ENCODE measurements around the gene MUC20.

- TF ChIP-seq CTCF (conservative IDR thresholded peaks at IDR 0.05), result no peak
- no peak for TF ChIP-seq ZFX (IDR thresholded peaks at IDR 0.05)
These were observed 43.4 kb downstream of the MUC20 start for GRCh38 chr3:195763843-195764825.
